ENCODE results near the gene DEAF1.
A peak's percentile ranks its signal among the peaks of the same experiment; 100 is the strongest.
"Not testable (repeated sequence)": the region's sequence is repeated elsewhere in the genome, so short reads cannot be mapped to it uniquely, and the experiment has no call there.

DEAF1 gene

GRCh38 chr11:699116-699508 lies 4.1 kb upstream of the DEAF1 start:
- DNase-seq = no peak

- DNase-seq = no peak
Measured at GRCh38 chr11:698493-699115, 3.6 kb upstream of the DEAF1 start.

- DNase-seq = peak; percentile 24
Measured at GRCh38 chr11:697811-698311, 2.8 kb upstream of the DEAF1 start.

- DNase-seq = no peak
Measured at GRCh38 chr11:696955-697491, 2.0 kb upstream of the DEAF1 start.

GRCh38 chr11:695538-696248 lies 671 bp upstream of the DEAF1 start, which contains the start of gene TMEM80:
Gene TMEM80 (plus strand): TSS chr11:695816. CDS start chr11:695828, 12 bp downstream.
- peak; percentile 95 for DNase-seq

GRCh38 chr11:695288-695537 lies 191 bp upstream of the DEAF1 start:
- DNase-seq = no peak

- no peak for DNase-seq
Measured at GRCh38 chr11:693887-694562, 997 bp downstream of the DEAF1 start.

- no peak for DNase-seq
Measured at GRCh38 chr11:693415-693831, 1.6 kb downstream of the DEAF1 start.

- DNase-seq = no peak
Measured at GRCh38 chr11:692824-693414, 2.1 kb downstream of the DEAF1 start.

GRCh38 chr11:691710-692590 lies 3.1 kb downstream of the DEAF1 start:
- DNase-seq = no peak

GRCh38 chr11:690738-691633 lies 4.0 kb downstream of the DEAF1 start:
- DNase-seq = no peak

- DNase-seq = not testable (repeated sequence)
Measured at GRCh38 chr11:690244-690643, 4.8 kb downstream of the DEAF1 start.

- no peak for DNase-seq
Measured at GRCh38 chr11:689625-690024, 5.4 kb downstream of the DEAF1 start.

GRCh38 chr11:688681-689080 lies 6.3 kb downstream of the DEAF1 start:
- DNase-seq = no peak

- no peak for DNase-seq
Measured at GRCh38 chr11:687751-688150, 7.3 kb downstream of the DEAF1 start.

GRCh38 chr11:686451-687243 lies 8.4 kb downstream of the DEAF1 start:
- no peak for DNase-seq

- DNase-seq = no peak
Measured at GRCh38 chr11:680970-681369, 14.1 kb downstream of the DEAF1 start.

GRCh38 chr11:680476-680875 lies 14.5 kb downstream of the DEAF1 start:
- no peak for DNase-seq

- no peak for DNase-seq
Measured at GRCh38 chr11:679271-680207, 15.5 kb downstream of the DEAF1 start.
